DMS 273 (cell line): ENCODE measurements around the gene ABCC4.

Experiments used
- DNase-seq: peaks from one replicate; lab custom pipeline; 2025; ENCODE audit not compliant: unreplicated experiment; lab: John Stamatoyannopoulos, UW

Gene ABCC4

GRCh38 chr13:95261956-95262355, 39.3 kb downstream of the ABCC4 start:
- no peak for DNase-seq

- DNase-seq: no peak
Measured at GRCh38 chr13:95260031-95260525, 41.2 kb downstream of the ABCC4 start.

- DNase-seq: no peak
Measured at GRCh38 chr13:95258619-95259194, 42.5 kb downstream of the ABCC4 start.

- DNase-seq: no peak
Measured at GRCh38 chr13:95258098-95258497, 43.2 kb downstream of the ABCC4 start.

GRCh38 chr13:95256091-95256490, 45.2 kb downstream of the ABCC4 start:
- DNase-seq: no peak

GRCh38 chr13:95255072-95255732, 46.0 kb downstream of the ABCC4 start:
- no peak for DNase-seq

GRCh38 chr13:95254339-95254738, 46.9 kb downstream of the ABCC4 start:
- no peak for DNase-seq

- DNase-seq: no peak
Measured at GRCh38 chr13:95253033-95253432, 48.2 kb downstream of the ABCC4 start.

- no peak for DNase-seq
Measured at GRCh38 chr13:95251641-95252040, 49.6 kb downstream of the ABCC4 start.

GRCh38 chr13:95250961-95251360, 50.3 kb downstream of the ABCC4 start:
- DNase-seq: no peak

GRCh38 chr13:95248953-95249352, 52.3 kb downstream of the ABCC4 start:
- DNase-seq: no peak

GRCh38 chr13:95247852-95248251, 53.4 kb downstream of the ABCC4 start:
- DNase-seq: no peak

GRCh38 chr13:95247171-95247570, 54.1 kb downstream of the ABCC4 start:
- no peak for DNase-seq

GRCh38 chr13:95246292-95247082, 54.8 kb downstream of the ABCC4 start:
- peak; percentile 6 for DNase-seq

- no peak for DNase-seq
Measured at GRCh38 chr13:95245071-95245470, 56.2 kb downstream of the ABCC4 start.

GRCh38 chr13:95243207-95243606, 58.0 kb downstream of the ABCC4 start:
- no peak for DNase-seq

- DNase-seq: peak; percentile 82
Measured at GRCh38 chr13:95241321-95241720, 59.9 kb downstream of the ABCC4 start.

GRCh38 chr13:95239283-95239682, 62.0 kb downstream of the ABCC4 start:
- DNase-seq: peak; percentile 49

- DNase-seq: no peak
Measured at GRCh38 chr13:95237310-95237870, 63.9 kb downstream of the ABCC4 start.

- no peak for DNase-seq
Measured at GRCh38 chr13:95236774-95237173, 64.5 kb downstream of the ABCC4 start.

- no peak for DNase-seq
Measured at GRCh38 chr13:95235974-95236373, 65.3 kb downstream of the ABCC4 start.
